Sigmoid colon (tissue), 7 donors: Measurements from ENCODE around the gene ROBO1. TPM values are rescaled to one million over a fixed set of nuclear protein-coding genes. Genes with fewer than 3 reads are reported as not detected.

Experiments
- DNase-seq: peaks from one replicate; pipeline ENCODE4 v3.0.0-alpha.2; 2019
- H3K27ac ChIP-seq, 4 donors: fragments of 200-600 bp; sonication (generic); one replicate each; pipeline ENCODE4 v1.5.1; 2016 to 2019; ENCODE audit warnings: mild to moderate bottlenecking in 1 of 4
- H3K27me3 ChIP-seq, 3 donors: fragments of 200-600 bp; sonication (generic); one replicate each; pipeline ENCODE4 v1.5.1; 2019; ENCODE audit warnings: mild to moderate bottlenecking in 1 of 3
- H3K36me3 ChIP-seq, 4 donors: fragments of 200-600 bp; sonication (generic); one replicate each; pipeline ENCODE4 v1.5.1; 2016 to 2019
- H3K4me1 ChIP-seq, 4 donors: fragments of 200-600 bp; sonication (generic); one replicate each; pipeline ENCODE4 v1.5.1; 2017 to 2019
- H3K4me3 ChIP-seq, 4 donors: fragments of 200-600 bp; sonication (generic); one replicate each; pipeline ENCODE4 v1.5.1; 2017 to 2019; ENCODE audit warnings: mild to moderate bottlenecking in 2 of 4, moderate library complexity in 1 of 4
- H3K9me3 ChIP-seq, 4 donors: fragments of 200-600 bp in 3 of 4; sonication (generic) in 3 of 4; one replicate each; pipeline versions ENCODE4 v1.5.1 to v1.6.1; 2013 to 2019
- CTCF ChIP-seq, 4 experiments: fragments of 450-650 bp in 3 of 4; fragments of 200-600 bp in 1 of 4; IDR thresholded peaks; one replicate each; pipeline ENCODE4 v1.5.1; 2016 to 2019; ENCODE audit warnings: antibody characterized with exemption in 4 of 4, mild to moderate bottlenecking in 3 of 4, moderate library complexity in 2 of 4
- EP300 ChIP-seq, 4 donors: sonication (generic); formaldehyde crosslinking; IDR thresholded peaks; one replicate each; pipeline ENCODE4 v1.6.1; 2017; ENCODE audit warnings: antibody characterized with exemption in 4 of 4
- POLR2A ChIP-seq, 2 donors: fragments of 450-650 bp; IDR thresholded peaks; one replicate each; pipeline ENCODE4 v1.6.1; 2016; ENCODE audit warnings: antibody characterized with exemption in 2 of 2, mild to moderate bottlenecking in 2 of 2, moderate library complexity in 2 of 2
- POLR2AphosphoS5 ChIP-seq, 4 donors: sonication (generic); formaldehyde crosslinking; IDR thresholded peaks; one replicate each; pipeline ENCODE4 v1.6.1; 2017; ENCODE audit warnings: antibody characterized with exemption in 4 of 4
- WGBS, 2 donors: extraction: QIAGEN DNeasy Blood & Tissue Kit; methylation state at CpG; one replicate each; pipeline ENCODE4 v1.1.7; 2013; 5-methylcytosine and 5-hydroxymethylcytosine counted together
- intact Hi-C: fragments of 100-400 bp; cut with DNase I; formaldehyde crosslinking; loops from one replicate; pipeline ENCODE4 v1.15.1; 2023
- polyA plus RNA-seq, 3 donors: library from polyadenylated mRNA; stranded (reverse); fragments of 200-250 nt; gene quantifications; one replicate each; pipeline ENCODE4 v1.2.3, GENCODE V29; 2013
- total RNA-seq, 4 donors: library from RNA; depleted of rRNA; stranded (reverse); fragments of >200 nt; gene quantifications; one replicate each; pipeline ENCODE4 v1.1.0, GENCODE V29; 2016
- donor health status: healthy with polysubstance abuse.
- donor health status: Bipolar disorder and iron deficiency.
- donor health status: healthy.

Gene ROBO1
- total and polyA plus RNA-seq, 7 donors: 0.69 to 45.7 (median 32.4) TPM

- no peak for TF ChIP-seq CTCF (IDR thresholded peaks at IDR 0.05)
- TF ChIP-seq EP300 (IDR thresholded peaks at IDR 0.05): no peak
- no peak for TF ChIP-seq POLR2AphosphoS5 (IDR thresholded peaks at IDR 0.05)
- TF ChIP-seq POLR2A (IDR thresholded peaks at IDR 0.05): no peak
- peaks cover 0 to 5% (median 0%) of the 10 kb centered on the region in 4 donors for H3K4me1 ChIP-seq
- DNase-seq: no peak
- H3K27me3 ChIP-seq: no peaks in the 10 kb centered on the region
- no peak overlapping the region for H3K4me3 ChIP-seq
- intact Hi-C loops: no loop called here
- no peaks in the 10 kb centered on the region for H3K36me3 ChIP-seq
- WGBS, 2 donors: 31 to 72% methylated on average over 2 of the region's 2 CpGs
- no peaks in the 10 kb centered on the region for H3K9me3 ChIP-seq
- H3K27ac ChIP-seq: no peak overlapping the region
Observed at GRCh38 chr3:79217096-79217495, 550.7 kb downstream of the ROBO1 start.

GRCh38 chr3:79215286-79215685, 552.5 kb downstream of the ROBO1 start:
- Histone ChIP-seq H3K27me3 (no peaks in the 10 kb centered on the region), H3K4me1 (peaks cover 0 to 5% (median 0%) of the 10 kb centered on the region in 4 donors), H3K27ac (no peak overlapping the region), H3K9me3 (no peaks in the 10 kb centered on the region), H3K36me3 (no peaks in the 10 kb centered on the region), H3K4me3 (no peak overlapping the region)
- DNase-seq: no peak
- TF ChIP-seq CTCF (IDR thresholded peaks at IDR 0.05): no peak
- no peak for TF ChIP-seq EP300 (IDR thresholded peaks at IDR 0.05)
- no peak for TF ChIP-seq POLR2AphosphoS5 (IDR thresholded peaks at IDR 0.05)
- TF ChIP-seq POLR2A (IDR thresholded peaks at IDR 0.05): no peak
- intact Hi-C loops: no loop called here
- WGBS, 2 donors: 27 to 48% methylated on average over 4 of the region's 4 CpGs

- DNase-seq: no peak
- Histone ChIP-seq H3K27me3 (no peaks in the 10 kb centered on the region), H3K27ac (no peak overlapping the region), H3K9me3 (no peaks in the 10 kb centered on the region), H3K4me3 (no peak overlapping the region), H3K36me3 (no peaks in the 10 kb centered on the region), H3K4me1 (peaks cover 0 to 5% (median 0%) of the 10 kb centered on the region in 4 donors)
- 52 to 72% methylated on average over 12 of the region's 12 CpGs for WGBS, 2 donors
- no peak for TF ChIP-seq POLR2AphosphoS5 (IDR thresholded peaks at IDR 0.05)
- TF ChIP-seq EP300 (IDR thresholded peaks at IDR 0.05): no peak
- TF ChIP-seq CTCF (IDR thresholded peaks at IDR 0.05): no peak
- no peak for TF ChIP-seq POLR2A (IDR thresholded peaks at IDR 0.05)
- intact Hi-C loops: no loop called here
Observed at GRCh38 chr3:79211586-79212359, 556.0 kb downstream of the ROBO1 start.

GRCh38 chr3:79204351-79204750, 563.4 kb downstream of the ROBO1 start:
- Histone ChIP-seq H3K4me3 (no peak overlapping the region), H3K27me3 (no peaks in the 10 kb centered on the region), H3K4me1 (peaks cover 0 to 27% (median 16%) of the 10 kb centered on the region in 4 donors), H3K36me3 (no peaks in the 10 kb centered on the region), H3K9me3 (no peaks in the 10 kb centered on the region), H3K27ac (no peak overlapping the region)
- TF ChIP-seq EP300 (IDR thresholded peaks at IDR 0.05) (no peak), POLR2AphosphoS5 (IDR thresholded peaks at IDR 0.05) (no peak), CTCF (IDR thresholded peaks at IDR 0.05) (no peak), POLR2A (IDR thresholded peaks at IDR 0.05) (no peak)
- 88 to 95% methylated on average over 3 of the region's 3 CpGs for WGBS, 2 donors
- no peak for DNase-seq
- intact Hi-C loops: no loop called here
